ENCODE results near the gene CFAP97D2.
"Not testable (repeated sequence)": the region's sequence is repeated elsewhere in the genome, so short reads cannot be mapped to it uniquely, and the experiment has no call there.

CFAP97D2 gene

GRCh38 chr13:114167885-114168284, 11.2 kb upstream of the CFAP97D2 start:
- TF ChIP-seq Cebpa-rat (IDR thresholded peaks at IDR 0.05) = no peak
- peak overlapping the region in 3 of 11 experiments; percentile 38 to 60 (median 55); a peak in 4 of 22 replicates for H3K27ac ChIP-seq

GRCh38 chr13:114173272-114173671, 5.8 kb upstream of the CFAP97D2 start:
- peaks cover 0 to 15% (median 9%) of the 10 kb centered on the region in 10 experiments; a peak in 12 of 20 replicates for H3K4me1 ChIP-seq
- H3K36me3 ChIP-seq = peaks cover 0 to 5% (median 0%) of the 10 kb centered on the region in 11 experiments; a peak in 1 of 22 replicates
- no peak for TF ChIP-seq Cebpa-rat (IDR thresholded peaks at IDR 0.05)
- H3K4me2 ChIP-seq = no peak overlapping the region
- H3K9me3 ChIP-seq (replicated peaks in 1 of 11) = peaks cover 24 to 44% (median 31%) of the 10 kb centered on the region in 11 experiments
- no peaks in the 10 kb centered on the region for H4K20me1 ChIP-seq
- no peak overlapping the region for H3K4me3 ChIP-seq
- H3K9ac ChIP-seq = no peak overlapping the region
- no peak overlapping the region for H3K27ac ChIP-seq
- H3K27me3 ChIP-seq = no peaks in the 10 kb centered on the region

More at GRCh38 chr13:114167885-114168284, 11.2 kb upstream of the CFAP97D2 start:
- Histone ChIP-seq H3K9ac (no peak overlapping the region), H3K27me3 (no peaks in the 10 kb centered on the region), H3K9me3 (replicated peaks in 1 of 11) (peaks cover 7 to 18% (median 13%) of the 10 kb centered on the region in 11 experiments), H3K4me3 (no peak overlapping the region), H4K20me1 (no peaks in the 10 kb centered on the region), H3K4me2 (peak overlapping the region; percentile 59 to 88 (median 77); a peak in 20 of 22 replicates), H3K36me3 (no peaks in the 10 kb centered on the region), H3K4me1 (peaks cover 43 to 53% (median 51%) of the 10 kb centered on the region in 10 experiments)

GRCh38 chr13:114173745-114174144, 5.3 kb upstream of the CFAP97D2 start:
- H3K4me2 ChIP-seq = no peak overlapping the region
- H3K36me3 ChIP-seq = peaks cover 0 to 5% (median 0%) of the 10 kb centered on the region in 11 experiments; a peak in 1 of 22 replicates
- H3K27ac ChIP-seq = no peak overlapping the region
- H3K4me1 ChIP-seq = peaks cover 0 to 15% (median 9%) of the 10 kb centered on the region in 10 experiments; a peak in 12 of 20 replicates
- no peaks in the 10 kb centered on the region for H4K20me1 ChIP-seq
- no peaks in the 10 kb centered on the region for H3K27me3 ChIP-seq
- TF ChIP-seq Cebpa-rat (IDR thresholded peaks at IDR 0.05) = no peak
- no peak overlapping the region; a peak in 1 of 20 replicates for H3K4me3 ChIP-seq
- H3K9me3 ChIP-seq (replicated peaks in 1 of 11) = peaks cover 24 to 44% (median 31%) of the 10 kb centered on the region in 11 experiments
- H3K9ac ChIP-seq = no peak overlapping the region

GRCh38 chr13:114174529-114174961, 4.5 kb upstream of the CFAP97D2 start:
- Histone ChIP-seq H3K4me1 (peaks cover 0 to 15% (median 9%) of the 10 kb centered on the region in 10 experiments; a peak in 12 of 20 replicates), H3K9me3 (replicated peaks in 1 of 11) (peaks cover 24 to 44% (median 31%) of the 10 kb centered on the region in 11 experiments), H3K27me3 (no peaks in the 10 kb centered on the region), H3K9ac (no peak overlapping the region), H3K4me2 (peak overlapping the region in 7 of 11 experiments; percentile 9 to 51 (median 33); a peak in 9 of 22 replicates), H3K36me3 (peaks cover 0 to 5% (median 0%) of the 10 kb centered on the region in 11 experiments; a peak in 1 of 22 replicates), H3K4me3 (no peak overlapping the region), H4K20me1 (no peaks in the 10 kb centered on the region), H3K27ac (no peak overlapping the region; a peak in 1 of 22 replicates)
- TF ChIP-seq Cebpa-rat (IDR thresholded peaks at IDR 0.05) = no peak

GRCh38 chr13:114176359-114176902, 2.6 kb upstream of the CFAP97D2 start:
- Histone ChIP-seq H3K4me2 (peak overlapping the region in 1 of 11 experiments; percentile 23; a peak in 1 of 22 replicates), H3K9me3 (replicated peaks in 1 of 11) (peaks cover 24 to 40% (median 31%) of the 10 kb centered on the region in 11 experiments), H3K4me1 (peaks cover 0 to 31% (median 18%) of the 10 kb centered on the region in 10 experiments; a peak in 17 of 20 replicates)
- H3K27ac ChIP-seq, H3K36me3 ChIP-seq, H4K20me1 ChIP-seq, H3K9ac ChIP-seq, H3K27me3 ChIP-seq, H3K4me3 ChIP-seq: not testable (repeated sequence)

- TF ChIP-seq Cebpa-rat (IDR thresholded peaks at IDR 0.05) = no peak
Measured at GRCh38 chr13:114177245-114178010, 1.6 kb upstream of the CFAP97D2 start.

GRCh38 chr13:114185182-114185971, 6.3 kb downstream of the CFAP97D2 start:
- TF ChIP-seq Cebpa-rat (IDR thresholded peaks at IDR 0.05) = no peak
- H3K9ac ChIP-seq = no peak overlapping the region
- H3K36me3 ChIP-seq = peaks cover 0 to 14% (median 4%) of the 10 kb centered on the region in 11 experiments; a peak in 7 of 22 replicates
- peaks cover 0 to 10% (median 8%) of the 10 kb centered on the region in 10 experiments; a peak in 13 of 20 replicates for H3K4me1 ChIP-seq
- H3K9me3 ChIP-seq (replicated peaks in 1 of 11) = peaks cover 31 to 56% (median 37%) of the 10 kb centered on the region in 11 experiments
- H3K27ac ChIP-seq = no peak overlapping the region
- H3K4me2 ChIP-seq = no peak overlapping the region
- peak overlapping the region in 2 of 10 experiments; percentile 4 to 21; a peak in 1 of 20 replicates for H3K4me3 ChIP-seq
- no peaks in the 10 kb centered on the region for H3K27me3 ChIP-seq
- no peaks in the 10 kb centered on the region for H4K20me1 ChIP-seq

More at GRCh38 chr13:114177245-114178010, 1.6 kb upstream of the CFAP97D2 start:
- H3K9me3 ChIP-seq (replicated peaks in 1 of 11) = peaks cover 19 to 30% (median 24%) of the 10 kb centered on the region in 11 experiments
- H3K9ac ChIP-seq = no peak overlapping the region
- no peak overlapping the region for H3K27ac ChIP-seq
- no peaks in the 10 kb centered on the region for H4K20me1 ChIP-seq
- no peaks in the 10 kb centered on the region for H3K27me3 ChIP-seq
- peaks cover 0 to 31% (median 18%) of the 10 kb centered on the region in 10 experiments; a peak in 17 of 20 replicates for H3K4me1 ChIP-seq
- H3K36me3 ChIP-seq = peaks cover 0 to 5% (median 0%) of the 10 kb centered on the region in 11 experiments; a peak in 1 of 22 replicates
- H3K4me3 ChIP-seq = no peak overlapping the region
- peak overlapping the region in 3 of 11 experiments; percentile 12 to 23 (median 20); a peak in 2 of 22 replicates for H3K4me2 ChIP-seq

- Histone ChIP-seq H3K36me3 (no peaks in the 10 kb centered on the region), H3K9ac (no peak overlapping the region), H3K4me1 (peaks cover 0 to 5% (median 0%) of the 10 kb centered on the region in 10 experiments; a peak in 1 of 20 replicates), H3K4me3 (no peak overlapping the region), H3K9me3 (replicated peaks in 1 of 11) (peaks cover 25 to 38% (median 30%) of the 10 kb centered on the region in 11 experiments), H3K4me2 (no peak overlapping the region), H4K20me1 (no peaks in the 10 kb centered on the region), H3K27ac (no peak overlapping the region), H3K27me3 (peaks cover 0 to 5% (median 0%) of the 10 kb centered on the region in 11 experiments; a peak in 6 of 22 replicates)
- TF ChIP-seq Cebpa-rat (IDR thresholded peaks at IDR 0.05) = no peak
Measured at GRCh38 chr13:114194853-114195252, 15.8 kb downstream of the CFAP97D2 start.

Data from BLaER1 treated with 17β-estradiol and CSF1 and Interleukin-3, amounts not matched to agents 10 nM and 100 nM (cell line).